HG02884 (cell line): ENCODE results near the gene ARHGEF4.
"Not testable (repeated sequence)": the region's sequence is repeated elsewhere in the genome, so short reads cannot be mapped to it uniquely, and the experiment has no call there.

ENCODE experiments used
- ATAC-seq: cut with Tn5 transposase; IDR thresholded peaks from one replicate; pipeline ENCODE4 v1.9.1; 2021; ENCODE audit warnings: mild to moderate bottlenecking, moderate library complexity; ENCODE audit not compliant: unreplicated experiment

Gene ARHGEF4

DNA sequence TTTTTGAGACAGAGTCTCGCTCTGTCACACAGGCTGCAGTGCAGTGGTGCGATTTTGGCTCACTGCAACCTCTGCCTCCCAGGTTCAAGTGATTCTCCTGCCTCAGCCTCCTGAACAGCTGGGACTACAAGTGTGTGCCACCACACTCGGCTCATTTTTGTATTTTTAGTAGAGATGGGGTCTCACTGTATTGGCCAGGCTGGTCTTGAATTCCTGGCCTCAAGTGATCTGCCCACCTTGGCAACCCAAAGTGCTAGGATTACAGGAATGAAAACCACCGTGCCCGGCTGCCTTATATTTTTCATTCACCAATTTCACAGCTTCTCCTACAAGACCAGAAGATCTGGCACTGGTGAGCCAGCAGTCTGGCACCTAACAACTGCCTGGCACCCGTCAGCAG lies 231.5 kb downstream of the ARHGEF4 start:
- ATAC-seq = not testable (repeated sequence)

DNA sequence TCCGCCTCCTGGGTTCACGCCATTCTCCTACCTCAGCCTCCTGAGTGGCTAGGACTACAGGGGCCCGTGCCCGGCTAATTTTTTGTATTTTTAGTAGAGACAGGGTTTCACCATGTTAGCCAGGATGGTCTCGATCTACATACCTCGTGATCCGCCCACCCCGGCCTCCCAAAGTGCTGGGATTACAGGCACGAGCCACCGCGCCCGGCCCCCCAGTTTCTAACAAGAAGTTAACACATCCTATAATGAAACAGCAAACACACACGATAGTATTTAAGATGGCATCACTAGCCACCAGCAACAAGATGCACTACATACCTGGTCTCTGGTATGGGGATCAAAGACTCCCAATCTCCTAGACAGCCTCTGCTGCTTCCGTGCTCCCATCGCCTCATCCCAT lies 238.9 kb downstream of the ARHGEF4 start:
- not testable (repeated sequence) for ATAC-seq

DNA sequence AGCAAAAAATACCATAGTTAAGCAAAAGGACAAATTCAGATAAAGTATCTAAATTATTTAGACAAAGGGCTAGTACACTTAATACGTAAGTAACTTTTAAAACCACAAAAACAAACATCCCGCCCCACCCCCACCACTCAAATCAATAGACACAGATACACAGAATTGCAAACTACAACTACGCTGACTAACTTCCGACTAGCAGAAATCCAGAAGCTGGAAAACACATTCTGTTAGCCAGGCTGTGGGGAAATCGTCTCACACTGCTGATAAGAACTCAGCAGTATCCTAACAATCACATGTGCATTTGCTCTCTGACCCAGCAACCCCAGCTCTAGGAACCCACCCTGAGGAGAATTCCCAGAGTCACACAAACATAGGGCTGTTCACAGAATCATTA lies 240.0 kb downstream of the ARHGEF4 start:
- no peak for ATAC-seq

DNA sequence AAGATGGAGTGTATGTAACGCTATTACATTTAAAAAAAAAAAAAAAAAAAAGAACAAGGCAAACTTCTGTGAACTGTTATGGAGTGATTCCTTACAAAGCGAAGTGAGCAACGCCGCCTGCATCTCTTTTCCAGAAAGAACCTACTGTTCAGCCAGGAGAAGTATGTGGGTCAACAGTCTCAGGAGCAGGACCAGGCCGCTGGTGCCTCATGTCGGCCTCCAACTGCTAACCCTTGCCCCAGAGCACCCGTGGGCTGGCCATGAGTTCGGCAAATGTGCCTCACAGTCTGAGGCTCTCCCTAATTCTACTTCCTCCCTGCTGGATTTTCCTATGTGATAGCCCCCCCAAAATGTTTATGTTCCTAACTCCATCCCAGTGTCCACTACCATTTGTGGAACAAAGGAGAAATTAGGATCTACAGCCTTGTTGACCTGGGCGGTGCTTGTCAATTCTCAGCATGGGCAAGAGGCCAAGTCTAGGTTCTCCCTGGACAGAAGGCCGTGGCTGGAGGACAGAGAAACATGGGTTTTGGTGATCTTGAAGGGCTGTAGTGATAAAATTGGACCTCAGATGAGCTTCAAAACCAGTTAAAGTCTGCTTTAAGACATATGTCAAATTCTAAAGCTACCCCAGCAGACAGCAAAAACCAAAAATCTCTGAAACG lies 240.6 kb downstream of the ARHGEF4 start:
- ATAC-seq = no peak

DNA sequence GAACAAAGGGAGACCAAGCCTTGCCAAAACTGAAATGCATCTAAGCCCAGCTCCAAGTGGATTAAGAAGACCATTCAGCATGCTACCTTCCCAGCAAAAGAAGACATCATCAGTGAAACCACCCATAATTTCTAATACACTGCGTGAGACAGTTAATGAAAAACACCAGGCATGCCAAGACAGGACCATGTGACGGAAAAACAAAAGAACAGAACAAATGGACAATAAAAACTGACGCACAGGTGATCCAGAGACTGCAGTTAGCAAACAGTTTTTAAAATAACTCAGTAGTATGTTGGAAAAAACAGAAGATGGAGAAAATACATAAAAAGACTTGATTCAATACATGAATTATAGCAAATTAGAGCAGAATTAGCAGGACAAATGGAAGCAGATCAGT lies 241.3 kb downstream of the ARHGEF4 start:
- ATAC-seq = no peak

DNA sequence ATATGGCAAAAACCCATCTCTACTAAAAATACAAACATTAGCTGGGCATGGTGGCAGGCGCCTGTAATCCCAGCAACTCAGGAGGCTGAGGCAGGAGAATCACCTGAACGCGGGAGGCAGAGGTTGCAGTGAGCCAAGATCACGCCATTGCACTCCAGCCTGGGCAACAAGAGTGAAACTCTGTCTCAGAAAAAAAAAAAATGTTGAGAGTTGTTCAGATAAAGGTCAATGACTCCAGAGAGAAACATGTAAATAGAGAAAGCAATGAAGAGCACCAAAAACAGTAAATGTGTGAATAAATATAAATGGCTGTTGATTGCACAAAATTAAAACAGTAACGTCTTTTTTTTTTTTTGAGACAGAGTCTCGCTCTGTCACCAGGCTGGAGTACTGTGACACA lies 243.2 kb downstream of the ARHGEF4 start:
- ATAC-seq = not testable (repeated sequence)

DNA sequence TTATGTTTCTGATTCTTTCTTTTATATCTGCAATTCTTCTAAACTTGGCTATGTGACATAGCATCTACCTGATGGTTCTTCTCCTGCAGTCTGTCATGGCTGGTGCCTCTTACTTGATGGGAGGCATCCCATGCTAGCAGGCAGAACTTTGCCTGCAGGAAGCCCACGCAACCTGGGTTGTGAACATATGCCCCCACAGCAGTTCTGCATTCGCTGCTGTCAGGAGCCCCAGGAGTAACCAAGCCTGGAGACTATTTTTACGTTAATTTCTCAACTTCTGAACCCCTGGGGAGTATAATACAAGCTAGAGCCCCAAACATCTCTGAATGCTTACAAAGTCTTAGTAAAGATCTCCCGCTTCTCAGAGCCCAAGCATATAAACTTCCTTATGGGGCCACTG lies 244.5 kb downstream of the ARHGEF4 start:
- ATAC-seq = no peak

DNA sequence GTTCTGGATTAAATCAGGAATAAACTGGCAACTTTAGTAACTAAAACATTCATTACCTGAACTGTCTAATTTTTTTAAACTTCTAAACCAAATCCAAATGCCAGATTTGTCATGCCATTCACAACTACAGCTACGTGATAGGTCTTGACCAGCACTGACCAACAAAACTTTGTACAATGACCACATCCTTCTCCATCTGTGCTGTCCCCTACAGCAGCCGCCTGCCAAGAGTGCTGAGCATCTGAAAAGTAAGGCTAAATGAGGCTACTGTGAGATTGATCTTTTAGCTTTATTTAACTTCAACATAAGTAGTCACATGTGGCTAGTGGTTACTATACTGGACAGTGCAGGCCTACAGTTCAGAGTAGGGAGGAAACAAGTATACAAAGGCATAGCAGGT lies 248.9 kb downstream of the ARHGEF4 start:
- no peak for ATAC-seq

DNA sequence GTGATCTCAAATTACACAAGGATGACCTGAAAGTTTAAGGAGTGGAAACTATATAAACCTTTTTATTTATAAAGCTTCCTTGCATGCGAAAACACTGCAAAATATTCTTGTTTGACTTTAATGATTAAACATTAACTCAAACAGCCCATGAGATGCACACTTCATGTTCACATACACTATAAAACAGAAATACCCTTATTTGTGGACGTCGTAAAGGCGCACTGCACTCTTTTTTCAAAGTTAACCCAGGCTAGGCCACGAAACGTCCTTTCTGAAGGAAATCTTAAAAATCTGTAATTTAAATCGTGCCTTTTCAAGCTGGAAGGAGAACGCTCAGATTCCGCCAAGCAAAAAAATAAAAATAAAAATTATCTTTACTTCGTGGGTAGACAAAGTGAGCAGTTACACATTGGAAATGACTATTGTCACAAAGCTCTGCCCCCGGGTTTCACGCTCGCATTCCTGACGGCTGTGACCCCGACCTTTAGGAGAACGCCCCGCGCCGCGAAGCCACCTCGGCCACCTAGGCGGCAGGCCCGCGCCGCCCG lies 255.8 kb downstream of the ARHGEF4 start:
- ATAC-seq = no peak

DNA sequence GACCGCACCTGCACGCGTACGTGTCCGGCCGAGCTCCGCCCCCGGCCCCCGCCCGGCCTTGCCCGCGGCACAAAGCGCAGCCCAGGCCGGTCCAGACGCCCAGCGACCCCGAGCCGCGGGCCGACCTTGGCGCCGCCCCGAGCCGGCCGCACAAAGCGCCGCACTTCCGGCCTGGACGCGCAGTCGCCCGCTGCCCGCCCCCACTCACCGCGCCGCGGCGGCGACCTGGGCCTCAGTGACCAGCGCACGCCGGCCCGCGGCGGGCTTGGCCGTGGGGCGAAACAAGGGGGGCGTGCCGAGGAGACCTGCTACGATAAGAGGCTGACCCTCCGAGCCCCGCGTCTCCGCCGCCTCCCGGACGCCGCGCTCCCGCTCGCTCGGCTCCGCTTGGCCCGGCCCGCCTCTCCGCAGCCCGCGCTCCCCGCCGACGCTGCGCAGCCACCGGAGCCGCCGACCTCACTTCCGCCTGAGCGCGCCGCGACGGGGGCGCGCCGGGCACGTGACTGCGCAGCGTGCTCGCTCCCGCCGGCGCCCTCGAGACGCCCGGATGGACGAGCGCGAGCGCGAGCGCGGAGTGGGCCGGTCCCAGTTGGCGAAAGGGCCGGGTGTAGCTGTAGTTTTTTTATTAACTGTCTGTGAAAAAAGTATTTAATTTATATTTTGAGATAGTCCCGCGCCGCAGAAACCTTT lies 256.4 kb downstream of the ARHGEF4 start, which contains the start of gene FAM168B:
FAM168B (minus strand) TSS at position 455 of the 690 bp plus-strand sequence. CDS start 10,814 bp downstream, outside the sequence.
- ATAC-seq = peak; percentile 82

DNA sequence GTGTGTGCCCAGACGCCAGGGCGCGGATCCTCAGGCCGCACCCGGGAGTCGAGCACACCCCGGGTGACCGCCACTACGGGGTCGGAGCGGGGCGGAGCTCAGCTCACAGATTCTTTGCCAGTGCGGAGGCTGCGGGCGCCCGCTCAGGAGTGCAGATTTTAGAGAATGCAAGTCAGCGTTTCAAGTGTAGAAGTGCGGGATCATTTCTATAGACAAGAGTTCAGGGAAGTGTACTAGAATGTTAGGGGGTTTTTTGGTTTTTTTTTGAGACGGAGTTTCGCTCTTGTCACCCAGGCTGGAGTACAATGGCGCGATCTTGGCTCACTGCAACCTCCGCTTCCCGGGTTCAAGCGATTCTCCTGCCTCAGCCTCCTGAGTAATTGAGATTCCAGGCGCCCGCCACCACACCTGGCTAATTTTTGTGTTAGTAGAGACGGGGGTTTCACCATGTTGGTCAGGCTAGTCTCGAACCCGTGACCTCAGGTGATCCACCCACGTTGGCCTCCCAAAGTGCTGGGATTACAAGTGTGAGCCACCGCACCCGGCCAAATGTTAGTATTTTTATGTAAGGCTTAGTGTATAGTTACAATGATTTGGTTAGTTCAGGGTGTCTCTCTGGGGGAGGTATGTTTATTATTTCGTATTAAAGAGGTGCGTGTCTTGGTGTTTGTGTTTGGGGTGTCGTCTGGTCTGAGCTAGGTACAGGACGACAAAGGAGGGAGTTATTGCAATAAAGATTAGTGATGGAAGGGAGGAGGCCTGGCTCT lies 257.2 kb downstream of the ARHGEF4 start:
- peak; percentile 63 for ATAC-seq

DNA sequence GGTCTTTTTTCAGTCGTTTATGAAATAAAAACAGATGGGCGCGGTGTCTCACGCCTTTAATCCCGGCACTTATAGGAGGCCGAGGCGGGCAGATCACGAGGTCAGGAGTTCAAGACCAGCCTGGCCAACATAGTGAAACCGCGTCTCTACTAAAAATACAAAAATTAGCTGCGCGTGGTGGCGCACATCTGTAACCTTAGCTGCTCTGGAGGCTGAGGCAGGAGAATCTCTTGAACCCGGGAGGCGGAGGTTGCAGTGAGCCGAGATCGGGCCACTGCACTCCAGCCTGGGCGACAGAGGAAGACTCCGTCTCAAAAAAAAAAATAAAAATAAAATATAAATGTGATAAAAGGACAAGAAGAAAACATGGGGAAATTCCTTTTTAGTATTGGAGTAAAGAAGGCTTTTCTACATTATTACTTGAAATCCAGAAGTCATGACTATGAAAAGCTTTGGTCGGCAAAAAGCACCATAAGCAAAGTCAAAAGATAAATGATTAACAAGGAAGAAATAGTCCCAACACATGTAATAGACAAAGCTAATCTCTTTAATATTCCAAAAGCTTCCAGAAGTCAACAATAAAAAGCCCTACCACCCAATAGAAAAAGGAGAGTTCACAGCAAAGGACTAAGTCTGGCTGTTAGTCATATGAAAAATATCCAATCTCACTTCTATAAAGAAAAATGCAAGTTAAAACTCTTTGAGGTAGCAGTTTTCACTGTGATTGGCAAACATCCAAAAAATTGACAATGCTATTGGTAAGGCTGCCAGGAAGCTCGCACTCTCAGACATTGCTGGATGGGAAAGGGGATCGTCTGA lies 258.0 kb downstream of the ARHGEF4 start:
- ATAC-seq = no peak
